Peyer's patch (tissue), 4 donors: ENCODE data around the gene B3GAT3.

Source experiments
- CTCF ChIP-seq, 6 experiments: fragments of 450-650 bp in 4 of 6; fragments of 200-600 bp in 2 of 6; sonication (generic) in 1 of 6; IDR thresholded peaks; one replicate each; pipeline ENCODE4 v1.5.1; 2017 to 2019; ENCODE audit warnings: antibody characterized with exemption in 6 of 6, mild to moderate bottlenecking in 3 of 6, moderate library complexity in 1 of 6
- POLR2A ChIP-seq, 2 donors: fragments of 450-650 bp; IDR thresholded peaks; one replicate each; pipeline ENCODE4 v1.5.1; 2017; ENCODE audit warnings: antibody characterized with exemption in 2 of 2, mild to moderate bottlenecking in 2 of 2, moderate library complexity in 2 of 2

- TF ChIP-seq CTCF (IDR thresholded peaks at IDR 0.05), result no peak
- peak; percentile 83 to 89 for TF ChIP-seq POLR2A (IDR thresholded peaks at IDR 0.05)
Observed at GRCh38 chr11:62645946-62646824, 24.4 kb upstream of the B3GAT3 start, which contains the start of gene GANAB.
